GM12878 (cell line): ENCODE data around the gene MRGPRX1. TPM values are rescaled to one million over a fixed set of nuclear protein-coding genes. Genes with fewer than 3 reads are reported as not detected.
"Not testable (repeated sequence)": the region's sequence is repeated elsewhere in the genome, so short reads cannot be mapped to it uniquely, and the experiment has no call there.

Experiments used
- ATAC-seq: fragments of 200-7000 bp; cut with Tn5 transposase; 3 replicates; pipeline ENCODE4 v1.9.1; 2020; ENCODE audit warnings: mild to moderate bottlenecking, moderate library complexity
- BruUV-seq: library from RNA; stranded (reverse); fragments of 400-500 nt; replicated peaks from 2 replicates; lab custom pipeline; 2021; lab: Mats Ljungman, UMichigan
- CTCF ChIA-PET: fragments of 300-600 bp; sonication (Branson Sonifier 250); formaldehyde crosslinking; extraction: SDS; loops from one replicate; lab custom pipeline; 2021; ENCODE audit warnings: inconsistent platforms; lab: Yijun Ruan, JAX
- POLR2A ChIA-PET: fragments of 350-600 bp; formaldehyde crosslinking; extraction: SDS; loops from one replicate; lab custom pipeline; 2021; ENCODE audit warnings: inconsistent platforms; lab: Charles Lee
- RAD21 ChIA-PET: fragments of 300-600 bp; sonication (Branson Sonifier 250); formaldehyde crosslinking; loops from one replicate; lab custom pipeline; 2023; ENCODE audit warnings: antibody characterized with exemption; ENCODE audit not compliant: unreplicated experiment; lab: Charles Lee
- SMC1A ChIA-PET: fragments of 300-600 bp; sonication (Branson Sonifier 250); formaldehyde crosslinking; loops from one replicate; lab custom pipeline; 2023; ENCODE audit not compliant: unreplicated experiment, uncharacterized antibody; lab: Charles Lee
- DNase-seq: peaks from one replicate; pipeline ENCODE4 v3.0.0-alpha.2; 2011; ENCODE audit warnings: low read depth, low spot score
- FAIRE-seq: peaks from 3 replicates; lab custom pipeline; 2011; peaks lifted over from hg19 to GRCh38; lab: Jason Lieb, UNC
- H2AFZ ChIP-seq: 2 replicates; pipeline ENCODE4 v1.6.0; 2011; ENCODE audit warnings: low read depth, low read length, control low read depth; ENCODE audit not compliant: control insufficient read depth
- H3K27ac ChIP-seq: 2 replicates; pipeline ENCODE4 v1.5.1; 2011; ENCODE audit warnings: control low read depth; ENCODE audit not compliant: control insufficient read depth, insufficient read depth
- H3K27me3 ChIP-seq, 2 experiments: replicated peaks in 1 of 2; 2 replicates each; pipeline versions ENCODE4 v1.6.0 to v1.6.1; 2011; ENCODE audit warnings: low read length in 1 of 2; ENCODE audit not compliant: control insufficient read depth in 2 of 2, insufficient read depth in 2 of 2
- H3K36me3 ChIP-seq, 2 experiments: 2 replicates each; pipeline ENCODE4 v1.5.1; 2011; ENCODE audit warnings: low read length in 1 of 2; ENCODE audit not compliant: control insufficient read depth in 2 of 2, insufficient read depth in 2 of 2
- H3K4me1 ChIP-seq: 2 replicates; pipeline ENCODE4 v1.6.1; 2011; ENCODE audit warnings: mild to moderate bottlenecking, low read length, moderate library complexity, mixed read lengths; ENCODE audit not compliant: control insufficient read depth, insufficient read depth
- H3K4me2 ChIP-seq: 2 replicates; pipeline ENCODE4 v1.6.0; 2011; ENCODE audit warnings: control low read depth; ENCODE audit not compliant: control insufficient read depth, insufficient read depth
- H3K4me3 ChIP-seq: fragments of 200-600 bp; sonication (generic); 2 replicates; pipeline ENCODE4 v1.5.1; 2016
- H3K79me2 ChIP-seq: 2 replicates; pipeline ENCODE4 v1.6.0; 2011; ENCODE audit warnings: low read length; ENCODE audit not compliant: control insufficient read depth, insufficient read depth
- H3K9ac ChIP-seq: 2 replicates; pipeline ENCODE4 v1.8.0; 2011; ENCODE audit warnings: low read length, control low read depth, mixed read lengths; ENCODE audit not compliant: control insufficient read depth, insufficient read depth
- H3K9me3 ChIP-seq: replicated peaks from 3 replicates; pipeline ENCODE4 v1.5.1; 2011; ENCODE audit warnings: mild to moderate bottlenecking, low read length; ENCODE audit not compliant: control insufficient read depth, insufficient read depth
- H4K20me1 ChIP-seq: 2 replicates; pipeline ENCODE4 v1.6.0; 2011; ENCODE audit not compliant: control insufficient read depth, insufficient read depth
- BMI1 ChIP-seq: fragments of 450-650 bp; IDR thresholded peaks from 2 replicates; pipeline ENCODE4 v1.6.1; 2016; ENCODE audit warnings: mild to moderate bottlenecking, moderate library complexity, borderline replicate concordance
- NBN ChIP-seq: fragments of 450-650 bp; IDR thresholded peaks from 2 replicates; pipeline ENCODE4 v1.6.1; 2016
- SMAD1 ChIP-seq: fragments of 450-650 bp; IDR thresholded peaks from 2 replicates; pipeline ENCODE4 v1.6.1; 2018; ENCODE audit warnings: mild to moderate bottlenecking, low read depth; ENCODE audit not compliant: partially characterized antibody
- TCF3 ChIP-seq: IDR thresholded peaks from 2 replicates; pipeline ENCODE4 v1.6.1; 2012; ENCODE audit warnings: low read depth, mild to moderate bottlenecking, low read length, borderline replicate concordance; ENCODE audit not compliant: insufficient read depth
- WGBS: methylation state at CpG from one replicate; pipeline ENCODE4 v1.1.6; 2016; ENCODE audit warnings: low lambda C conversion rate; ENCODE audit not compliant: insufficient replicate concordance, insufficient coverage; ENCODE audit errors: missing lambda C conversion rate; 5-methylcytosine and 5-hydroxymethylcytosine counted together
- in situ Hi-C: fragments of 300-500 bp; cut with MboI; formaldehyde crosslinking; loops from 9 replicates; pipeline ENCODE4 v1.14.3; 2018; ENCODE audit warnings: mixed read lengths
- intact Hi-C: fragments of 100-400 bp; cut with micrococcal nuclease; formaldehyde crosslinking; loops from one replicate; pipeline ENCODE4 v1.14.2; 2022; ENCODE audit not compliant: unreplicated experiment
- polyA plus RNA-seq, 11 experiments: library from polyadenylated mRNA; depleted of rRNA in 4 of 11; unstranded in 6 of 11; stranded (reverse) in 5 of 11; fragments of >200 nt; fragmentation: Nextera tagmentation in 4 of 11; fragmentation: Illumina TruSeq in 1 of 11; extraction: Ambion mirVana in 4 of 11; extraction: Trizol in 1 of 11; gene quantifications; 1 replicate in 1 of 11; 2 replicates in 10 of 11; pipeline versions ENCODE4 v1.2.1 to v1.2.3, GENCODE V29; 2011 to 2016; ENCODE audit warnings: inconsistent platforms in 2 of 11, missing spikeins in 2 of 11, low read depth in 1 of 11
- total RNA-seq, 4 experiments: library from RNA; depleted of rRNA in 3 of 4; stranded (reverse); fragments of >200 nt in 3 of 4; fragmentation: Illumina TruSeq in 1 of 4; extraction: Trizol in 1 of 4; gene quantifications; 2 replicates each; pipeline versions ENCODE4 v1.2.1 to v1.2.3, GENCODE V29; 2013 to 2021

MRGPRX1 gene
- total and polyA plus RNA-seq, 10 of the 15 experiments (the other 5 are each of a cell fraction or from before 2014, with no cell fraction given): not detected

GRCh38 chr11:18927550-18928322 is 11.5 kb downstream of the MRGPRX1 start:
- 14% methylated on average over 3 of the region's 3 CpGs for WGBS
- H3K4me2 ChIP-seq: no peak overlapping the region
- H3K27ac ChIP-seq: no peak overlapping the region
- no peaks in the 10 kb centered on the region for H3K79me2 ChIP-seq
- no peak for DNase-seq
- no peak overlapping the region for H3K4me3 ChIP-seq
- no peaks in the 10 kb centered on the region for H4K20me1 ChIP-seq
- H3K9ac ChIP-seq: no peak overlapping the region
- H3K9me3 ChIP-seq: no peaks in the 10 kb centered on the region
- 0 out of 2 replicates have a peak, but pooled peaks have one; percentile 20 for TF ChIP-seq BMI1
- TF ChIP-seq TCF3: no peak
- no peak for TF ChIP-seq SMAD1
- no peak for TF ChIP-seq NBN
- FAIRE-seq: no peak
- intact Hi-C loops (no loop called here), in situ Hi-C loops (no loop called here)
- H2AFZ ChIP-seq: no peak overlapping the region
- ChIA-PET SMC1A (no interaction called here), POLR2A (no interaction called here), RAD21 (no interaction called here), CTCF (no interaction called here)
- no peaks in the 10 kb centered on the region for H3K4me1 ChIP-seq
- ATAC-seq: no peak
- no peaks in the 10 kb centered on the region for H3K27me3 ChIP-seq
- BruUV-seq: no TSS peak
- no peaks in the 10 kb centered on the region for H3K36me3 ChIP-seq

GRCh38 chr11:18925426-18925825 is 13.8 kb downstream of the MRGPRX1 start:
- DNase-seq, POLR2A ChIA-PET, H3K9me3 ChIP-seq, H3K4me1 ChIP-seq, ATAC-seq, in situ Hi-C loops, BruUV-seq, SMC1A ChIA-PET, FAIRE-seq, H3K36me3 ChIP-seq, H3K4me3 ChIP-seq, H3K79me2 ChIP-seq, H3K9ac ChIP-seq, H4K20me1 ChIP-seq, RAD21 ChIA-PET, intact Hi-C loops, H3K4me2 ChIP-seq, H3K27ac ChIP-seq, H2AFZ ChIP-seq, CTCF ChIA-PET, H3K27me3 ChIP-seq: not testable (repeated sequence)
- 7% methylated on average over 2 of the region's 2 CpGs for WGBS
